ENCODE data around the gene ZNF135. TPM values are rescaled to one million over a fixed set of nuclear protein-coding genes. Genes with fewer than 3 reads are reported as not detected.

The ZNF135 gene
- polyA plus RNA-seq, 1 of the 3 experiments (the other 2 are of a cell fraction), result 0.41 TPM

DNA sequence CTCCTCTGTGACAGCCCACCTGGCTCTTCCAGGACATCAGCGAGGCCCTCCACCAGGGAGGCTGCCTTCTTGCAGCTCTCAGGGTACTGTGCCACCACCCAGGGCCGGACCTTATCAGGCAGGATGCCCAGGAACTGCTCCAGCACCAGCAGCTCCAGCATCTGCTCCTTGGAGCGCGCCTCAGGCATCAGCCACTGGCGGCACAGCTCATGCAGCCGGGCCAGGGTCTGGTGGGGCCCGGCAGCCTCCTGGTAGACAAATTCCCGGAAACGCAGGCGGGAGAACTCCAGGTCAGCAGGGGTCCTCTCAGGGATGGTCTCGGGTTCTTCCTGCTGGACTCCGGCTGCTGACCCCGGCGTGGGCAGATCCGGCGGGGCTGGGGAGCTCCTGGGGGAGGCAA, 30.8 kb downstream of the ZNF135 start:
- Histone ChIP-seq H3K4me3 (ENCODE audit: low read depth in 2 of 2, low read length in 1 of 2) (no peak overlapping the region; a peak in 1 of 4 replicates), H2AFZ (ENCODE audit: low read depth) (no peak overlapping the region), H3F3A (replicated peaks; ENCODE audit: insufficient read depth) (no peaks in the 10 kb centered on the region), H3K79me2 (ENCODE audit: insufficient read depth) (no peaks in the 10 kb centered on the region), H4K20me1 (ENCODE audit: insufficient read depth) (no peaks in the 10 kb centered on the region), H3K4me2 (no peak overlapping the region), H3K4me1 (ENCODE audit: control insufficient read depth in 1 of 2, insufficient read depth in 2 of 2, low read depth in 1 of 2, low read length in 1 of 2) (no peaks in the 10 kb centered on the region), H3K9me2 (no peaks in the 10 kb centered on the region), H3K36me3 (replicated peaks in 1 of 2; ENCODE audit: control insufficient read depth in 1 of 2, insufficient read depth in 2 of 2, low read length in 1 of 2) (no peaks in the 10 kb centered on the region), H3K9ac (no peak overlapping the region), H3K9me3 (no peaks in the 10 kb centered on the region), H3K27ac (ENCODE audit: low read depth in 2 of 2, low read length in 1 of 2) (no peak overlapping the region), H3K27me3 (ENCODE audit: insufficient read depth) (no peaks in the 10 kb centered on the region)
- TF ChIP-seq, protein P1, sequence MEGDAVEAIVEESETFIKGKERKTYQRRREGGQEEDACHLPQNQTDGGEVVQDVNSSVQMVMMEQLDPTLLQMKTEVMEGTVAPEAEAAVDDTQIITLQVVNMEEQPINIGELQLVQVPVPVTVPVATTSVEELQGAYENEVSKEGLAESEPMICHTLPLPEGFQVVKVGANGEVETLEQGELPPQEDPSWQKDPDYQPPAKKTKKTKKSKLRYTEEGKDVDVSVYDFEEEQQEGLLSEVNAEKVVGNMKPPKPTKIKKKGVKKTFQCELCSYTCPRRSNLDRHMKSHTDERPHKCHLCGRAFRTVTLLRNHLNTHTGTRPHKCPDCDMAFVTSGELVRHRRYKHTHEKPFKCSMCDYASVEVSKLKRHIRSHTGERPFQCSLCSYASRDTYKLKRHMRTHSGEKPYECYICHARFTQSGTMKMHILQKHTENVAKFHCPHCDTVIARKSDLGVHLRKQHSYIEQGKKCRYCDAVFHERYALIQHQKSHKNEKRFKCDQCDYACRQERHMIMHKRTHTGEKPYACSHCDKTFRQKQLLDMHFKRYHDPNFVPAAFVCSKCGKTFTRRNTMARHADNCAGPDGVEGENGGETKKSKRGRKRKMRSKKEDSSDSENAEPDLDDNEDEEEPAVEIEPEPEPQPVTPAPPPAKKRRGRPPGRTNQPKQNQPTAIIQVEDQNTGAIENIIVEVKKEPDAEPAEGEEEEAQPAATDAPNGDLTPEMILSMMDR (IDR thresholded peaks at IDR 0.05), result no peak
- TF ChIP-seq, protein P2, sequence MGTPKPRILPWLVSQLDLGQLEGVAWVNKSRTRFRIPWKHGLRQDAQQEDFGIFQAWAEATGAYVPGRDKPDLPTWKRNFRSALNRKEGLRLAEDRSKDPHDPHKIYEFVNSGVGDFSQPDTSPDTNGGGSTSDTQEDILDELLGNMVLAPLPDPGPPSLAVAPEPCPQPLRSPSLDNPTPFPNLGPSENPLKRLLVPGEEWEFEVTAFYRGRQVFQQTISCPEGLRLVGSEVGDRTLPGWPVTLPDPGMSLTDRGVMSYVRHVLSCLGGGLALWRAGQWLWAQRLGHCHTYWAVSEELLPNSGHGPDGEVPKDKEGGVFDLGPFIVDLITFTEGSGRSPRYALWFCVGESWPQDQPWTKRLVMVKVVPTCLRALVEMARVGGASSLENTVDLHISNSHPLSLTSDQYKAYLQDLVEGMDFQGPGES (IDR thresholded peaks at IDR 0.05; ENCODE audit: low read depth, low read length), result no peak
- TF ChIP-seq CHD2 (IDR thresholded peaks at IDR 0.05; ENCODE audit: low read length, partially characterized antibody) (no peak), TAF1 (IDR thresholded peaks at IDR 0.05; ENCODE audit: borderline replicate concordance, low read depth, low read length) (no peak), GATA2 (CRISPR knock-in tag; IDR thresholded peaks at IDR 0.05) (no peak), SMC3 (IDR thresholded peaks at IDR 0.05; ENCODE audit: low read depth, low read length) (no peak), GABPA (IDR thresholded peaks at IDR 0.05; ENCODE audit: low read depth) (no peak)
- TF ChIP-seq, protein P3, sequence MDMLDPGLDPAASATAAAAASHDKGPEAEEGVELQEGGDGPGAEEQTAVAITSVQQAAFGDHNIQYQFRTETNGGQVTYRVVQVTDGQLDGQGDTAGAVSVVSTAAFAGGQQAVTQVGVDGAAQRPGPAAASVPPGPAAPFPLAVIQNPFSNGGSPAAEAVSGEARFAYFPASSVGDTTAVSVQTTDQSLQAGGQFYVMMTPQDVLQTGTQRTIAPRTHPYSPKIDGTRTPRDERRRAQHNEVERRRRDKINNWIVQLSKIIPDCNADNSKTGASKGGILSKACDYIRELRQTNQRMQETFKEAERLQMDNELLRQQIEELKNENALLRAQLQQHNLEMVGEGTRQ (IDR thresholded peaks at IDR 0.05; ENCODE audit: borderline replicate concordance, low read depth, low read length), result no peak
- ChIA-PET POLR2A (no interaction called here), CTCF (no interaction called here)
- WGBS (ENCODE audit: low lambda C conversion rate), result 82% methylated on average over 13 of the region's 16 CpGs
- DNase-seq, result no peak

DNA sequence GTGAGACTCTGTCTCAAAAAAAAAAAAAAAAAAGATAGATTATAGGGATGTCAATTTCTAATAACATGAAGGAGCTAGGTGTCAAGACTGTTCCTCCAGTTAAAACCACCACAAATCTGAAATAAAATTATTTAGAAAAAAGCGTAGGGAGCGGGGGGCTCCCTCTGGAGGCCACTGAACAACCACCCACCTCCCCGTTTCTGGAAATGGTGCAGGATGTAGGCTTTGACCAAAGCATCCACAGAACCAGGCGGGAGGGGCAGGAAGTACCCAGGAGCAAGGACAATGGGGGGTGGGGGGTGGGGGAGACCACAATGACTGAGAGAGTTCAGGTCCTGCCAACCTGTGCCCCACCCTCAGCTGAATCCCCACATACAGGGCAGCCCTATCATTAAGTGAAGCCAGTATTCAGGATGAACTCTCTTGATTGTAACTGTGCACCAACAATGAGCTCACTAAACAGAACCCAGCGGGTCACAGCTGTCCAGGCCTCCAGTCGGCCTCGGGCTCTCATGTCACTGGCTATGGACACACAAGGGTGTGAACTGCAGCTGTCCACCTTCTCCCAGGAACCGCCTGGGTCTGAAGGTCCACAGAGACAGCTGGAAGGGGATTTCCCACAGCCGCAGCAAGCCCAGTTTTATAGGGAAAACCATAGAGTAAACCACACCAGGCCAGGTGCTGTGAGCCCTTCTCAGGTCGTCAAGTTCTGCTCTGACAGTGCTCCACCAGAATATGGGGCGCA, 32.3 kb downstream of the ZNF135 start:
- CTCF ChIA-PET, result no interaction called here
- TF ChIP-seq, protein P4, sequence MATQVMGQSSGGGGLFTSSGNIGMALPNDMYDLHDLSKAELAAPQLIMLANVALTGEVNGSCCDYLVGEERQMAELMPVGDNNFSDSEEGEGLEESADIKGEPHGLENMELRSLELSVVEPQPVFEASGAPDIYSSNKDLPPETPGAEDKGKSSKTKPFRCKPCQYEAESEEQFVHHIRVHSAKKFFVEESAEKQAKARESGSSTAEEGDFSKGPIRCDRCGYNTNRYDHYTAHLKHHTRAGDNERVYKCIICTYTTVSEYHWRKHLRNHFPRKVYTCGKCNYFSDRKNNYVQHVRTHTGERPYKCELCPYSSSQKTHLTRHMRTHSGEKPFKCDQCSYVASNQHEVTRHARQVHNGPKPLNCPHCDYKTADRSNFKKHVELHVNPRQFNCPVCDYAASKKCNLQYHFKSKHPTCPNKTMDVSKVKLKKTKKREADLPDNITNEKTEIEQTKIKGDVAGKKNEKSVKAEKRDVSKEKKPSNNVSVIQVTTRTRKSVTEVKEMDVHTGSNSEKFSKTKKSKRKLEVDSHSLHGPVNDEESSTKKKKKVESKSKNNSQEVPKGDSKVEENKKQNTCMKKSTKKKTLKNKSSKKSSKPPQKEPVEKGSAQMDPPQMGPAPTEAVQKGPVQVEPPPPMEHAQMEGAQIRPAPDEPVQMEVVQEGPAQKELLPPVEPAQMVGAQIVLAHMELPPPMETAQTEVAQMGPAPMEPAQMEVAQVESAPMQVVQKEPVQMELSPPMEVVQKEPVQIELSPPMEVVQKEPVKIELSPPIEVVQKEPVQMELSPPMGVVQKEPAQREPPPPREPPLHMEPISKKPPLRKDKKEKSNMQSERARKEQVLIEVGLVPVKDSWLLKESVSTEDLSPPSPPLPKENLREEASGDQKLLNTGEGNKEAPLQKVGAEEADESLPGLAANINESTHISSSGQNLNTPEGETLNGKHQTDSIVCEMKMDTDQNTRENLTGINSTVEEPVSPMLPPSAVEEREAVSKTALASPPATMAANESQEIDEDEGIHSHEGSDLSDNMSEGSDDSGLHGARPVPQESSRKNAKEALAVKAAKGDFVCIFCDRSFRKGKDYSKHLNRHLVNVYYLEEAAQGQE (IDR thresholded peaks at IDR 0.05; ENCODE audit: low read depth, low read length), result no peak
- TF ChIP-seq TEAD4 (IDR thresholded peaks at IDR 0.05; ENCODE audit: borderline replicate concordance, insufficient read depth) (no peak), SMC3 (IDR thresholded peaks at IDR 0.05; ENCODE audit: low read depth, low read length) (no peak), SIN3A (IDR thresholded peaks at IDR 0.05; ENCODE audit: borderline replicate concordance, low read depth, low read length) (no peak), POLR2AphosphoS5 (IDR thresholded peaks at IDR 0.05; ENCODE audit: low read depth, low read length) (no peak), CHD2 (IDR thresholded peaks at IDR 0.05; ENCODE audit: low read length, partially characterized antibody) (no peak), GATA2 (CRISPR knock-in tag; IDR thresholded peaks at IDR 0.05) (no peak)
- TF ChIP-seq, protein P5, sequence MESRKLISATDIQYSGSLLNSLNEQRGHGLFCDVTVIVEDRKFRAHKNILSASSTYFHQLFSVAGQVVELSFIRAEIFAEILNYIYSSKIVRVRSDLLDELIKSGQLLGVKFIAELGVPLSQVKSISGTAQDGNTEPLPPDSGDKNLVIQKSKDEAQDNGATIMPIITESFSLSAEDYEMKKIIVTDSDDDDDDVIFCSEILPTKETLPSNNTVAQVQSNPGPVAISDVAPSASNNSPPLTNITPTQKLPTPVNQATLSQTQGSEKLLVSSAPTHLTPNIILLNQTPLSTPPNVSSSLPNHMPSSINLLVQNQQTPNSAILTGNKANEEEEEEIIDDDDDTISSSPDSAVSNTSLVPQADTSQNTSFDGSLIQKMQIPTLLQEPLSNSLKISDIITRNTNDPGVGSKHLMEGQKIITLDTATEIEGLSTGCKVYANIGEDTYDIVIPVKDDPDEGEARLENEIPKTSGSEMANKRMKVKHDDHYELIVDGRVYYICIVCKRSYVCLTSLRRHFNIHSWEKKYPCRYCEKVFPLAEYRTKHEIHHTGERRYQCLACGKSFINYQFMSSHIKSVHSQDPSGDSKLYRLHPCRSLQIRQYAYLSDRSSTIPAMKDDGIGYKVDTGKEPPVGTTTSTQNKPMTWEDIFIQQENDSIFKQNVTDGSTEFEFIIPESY (IDR thresholded peaks at IDR 0.05; ENCODE audit: borderline replicate concordance, low read depth), result no peak
- TF ChIP-seq, protein P6, sequence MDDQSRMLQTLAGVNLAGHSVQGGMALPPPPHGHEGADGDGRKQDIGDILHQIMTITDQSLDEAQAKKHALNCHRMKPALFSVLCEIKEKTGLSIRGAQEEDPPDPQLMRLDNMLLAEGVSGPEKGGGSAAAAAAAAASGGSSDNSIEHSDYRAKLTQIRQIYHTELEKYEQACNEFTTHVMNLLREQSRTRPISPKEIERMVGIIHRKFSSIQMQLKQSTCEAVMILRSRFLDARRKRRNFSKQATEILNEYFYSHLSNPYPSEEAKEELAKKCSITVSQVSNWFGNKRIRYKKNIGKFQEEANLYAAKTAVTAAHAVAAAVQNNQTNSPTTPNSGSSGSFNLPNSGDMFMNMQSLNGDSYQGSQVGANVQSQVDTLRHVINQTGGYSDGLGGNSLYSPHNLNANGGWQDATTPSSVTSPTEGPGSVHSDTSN (IDR thresholded peaks at IDR 0.05), result no peak

More for the DNA sequence above, 32.3 kb downstream of the ZNF135 start:
- Histone ChIP-seq H3K79me2 (ENCODE audit: insufficient read depth) (no peaks in the 10 kb centered on the region), H3K27ac (ENCODE audit: low read depth in 2 of 2, low read length in 1 of 2) (no peak overlapping the region), H3K27me3 (ENCODE audit: insufficient read depth) (no peaks in the 10 kb centered on the region), H3K4me3 (ENCODE audit: low read depth in 2 of 2, low read length in 1 of 2) (no peak overlapping the region), H2AFZ (ENCODE audit: low read depth) (no peak overlapping the region), H3F3A (replicated peaks; ENCODE audit: insufficient read depth) (no peaks in the 10 kb centered on the region), H4K20me1 (ENCODE audit: insufficient read depth) (no peaks in the 10 kb centered on the region), H3K9ac (no peak overlapping the region), H3K4me1 (ENCODE audit: control insufficient read depth in 1 of 2, insufficient read depth in 2 of 2, low read depth in 1 of 2, low read length in 1 of 2) (no peaks in the 10 kb centered on the region), H3K36me3 (replicated peaks in 1 of 2; ENCODE audit: control insufficient read depth in 1 of 2, insufficient read depth in 2 of 2, low read length in 1 of 2) (no peaks in the 10 kb centered on the region), H3K9me2 (no peaks in the 10 kb centered on the region), H3K4me2 (no peak overlapping the region), H3K9me3 (no peaks in the 10 kb centered on the region)
- no peak for DNase-seq
- POLR2A ChIA-PET, result interaction anchor here (0.6 kb wide), 1 partner anchor 52 kb away, joined by 6 read pairs; no protein-coding TSS in a partner anchor
- WGBS (ENCODE audit: low lambda C conversion rate), result 51% methylated on average over 10 of the region's 11 CpGs

Data from SK-N-SH (cell line).